Peyer's patch (tissue), 4 donors: ENCODE results near the gene DAPK1. TPM values are rescaled to one million over a fixed set of nuclear protein-coding genes. Genes with fewer than 3 reads are reported as not detected.

ENCODE experiments used
- DNase-seq, 3 donors: peaks; one replicate each; pipeline ENCODE4 v3.0.0-alpha.2; 2017 to 2019
- H3K27ac ChIP-seq, 4 donors: fragments of 200-600 bp; sonication (generic); one replicate each; pipeline ENCODE4 v1.5.1; 2016 to 2019
- H3K27me3 ChIP-seq, 2 donors: fragments of 200-600 bp; sonication (generic); one replicate each; pipeline ENCODE4 v1.5.1; 2019
- H3K36me3 ChIP-seq, 3 donors: fragments of 200-600 bp; sonication (generic); one replicate each; pipeline ENCODE4 v1.5.1; 2016 to 2019
- H3K4me1 ChIP-seq, 4 donors: fragments of 200-600 bp; sonication (generic); one replicate each; pipeline ENCODE4 v1.5.1; 2016 to 2019
- H3K4me3 ChIP-seq, 4 donors: fragments of 200-600 bp; sonication (generic); 1 replicate in 3 of 4; 2 replicates in 1 of 4; pipeline ENCODE4 v1.5.1; 2016 to 2019; ENCODE audit warnings: mild to moderate bottlenecking in 1 of 4
- H3K9me3 ChIP-seq, 4 donors: fragments of 200-600 bp; sonication (generic); one replicate each; pipeline ENCODE4 v1.5.1; 2016 to 2019; ENCODE audit warnings: mild to moderate bottlenecking in 1 of 4
- CTCF ChIP-seq, 6 experiments: fragments of 450-650 bp in 4 of 6; fragments of 200-600 bp in 2 of 6; sonication (generic) in 1 of 6; IDR thresholded peaks; one replicate each; pipeline ENCODE4 v1.5.1; 2017 to 2019; ENCODE audit warnings: antibody characterized with exemption in 6 of 6, mild to moderate bottlenecking in 3 of 6, moderate library complexity in 1 of 6
- POLR2A ChIP-seq, 2 donors: fragments of 450-650 bp; IDR thresholded peaks; one replicate each; pipeline ENCODE4 v1.5.1; 2017; ENCODE audit warnings: antibody characterized with exemption in 2 of 2, mild to moderate bottlenecking in 2 of 2, moderate library complexity in 2 of 2
- total RNA-seq, 4 donors: library from RNA; depleted of rRNA; stranded (reverse); fragments of >200 nt; gene quantifications; one replicate each; pipeline ENCODE4 v1.1.0, GENCODE V29; 2016

The DAPK1 gene
- total RNA-seq: 10 to 100 TPM; 45.4 to 96.4 (median 77.2) TPM

- no peaks in the 10 kb centered on the region for H3K36me3 ChIP-seq
- peak within 1 kb of the TSS; percentile 39 to 82 (median 64) for H3K4me3 ChIP-seq
- no peaks in the 10 kb centered on the region for H3K27me3 ChIP-seq
- peak in 2 of 3 donors; percentile 79 to 89 for DNase-seq
- H3K9me3 ChIP-seq: no peaks in the 10 kb centered on the region
- peaks cover 0 to 9% (median 0%) of the 10 kb centered on the region in 4 donors for H3K4me1 ChIP-seq
- TF ChIP-seq POLR2A (IDR thresholded peaks at IDR 0.05) (peak; percentile 34 to 57), CTCF (IDR thresholded peaks at IDR 0.05) (peak in 3 of 6 experiments; percentile 35 to 49 (median 37))
- H3K27ac ChIP-seq: peak within 1 kb of the TSS; percentile 65 to 78 (median 75)
Observed at GRCh38 chr9:87497604-87498045, at the start of gene DAPK1. Gene DAPK1 (plus strand): TSS chr9:87497867. CDS start chr9:87499078, 1,211 bp downstream.

GRCh38 chr9:87451149-87451548 lies 46.5 kb upstream of the DAPK1 start:
- no peaks in the 10 kb centered on the region for H3K4me1 ChIP-seq
- no peak overlapping the region for H3K4me3 ChIP-seq
- no peaks in the 10 kb centered on the region for H3K36me3 ChIP-seq
- DNase-seq: no peak
- TF ChIP-seq CTCF (IDR thresholded peaks at IDR 0.05): no peak
- no peak for TF ChIP-seq POLR2A (IDR thresholded peaks at IDR 0.05)
- no peaks in the 10 kb centered on the region for H3K27me3 ChIP-seq
- H3K27ac ChIP-seq: no peak overlapping the region
- peaks cover 0 to 3% (median 1%) of the 10 kb centered on the region in 4 donors for H3K9me3 ChIP-seq

- H3K36me3 ChIP-seq: no peaks in the 10 kb centered on the region
Observed at GRCh38 chr9:87455407-87455806, 42.3 kb upstream of the DAPK1 start.

GRCh38 chr9:87461256-87461655 lies 36.4 kb upstream of the DAPK1 start:
- H3K4me3 ChIP-seq: no peak overlapping the region
- no peaks in the 10 kb centered on the region for H3K9me3 ChIP-seq
- no peak overlapping the region for H3K27ac ChIP-seq
- no peaks in the 10 kb centered on the region for H3K4me1 ChIP-seq
- TF ChIP-seq CTCF (IDR thresholded peaks at IDR 0.05): no peak
- no peak for TF ChIP-seq POLR2A (IDR thresholded peaks at IDR 0.05)
- no peaks in the 10 kb centered on the region for H3K27me3 ChIP-seq
- no peak for DNase-seq
- H3K36me3 ChIP-seq: no peaks in the 10 kb centered on the region

More at GRCh38 chr9:87455407-87455806, 42.3 kb upstream of the DAPK1 start:
- DNase-seq: no peak
- Histone ChIP-seq H3K4me3 (no peak overlapping the region), H3K4me1 (no peaks in the 10 kb centered on the region), H3K27ac (no peak overlapping the region), H3K9me3 (peaks cover 0 to 3% (median 1%) of the 10 kb centered on the region in 4 donors), H3K27me3 (no peaks in the 10 kb centered on the region)
- TF ChIP-seq POLR2A (IDR thresholded peaks at IDR 0.05): no peak
- no peak for TF ChIP-seq CTCF (IDR thresholded peaks at IDR 0.05)

- no peaks in the 10 kb centered on the region for H3K9me3 ChIP-seq
- no peaks in the 10 kb centered on the region for H3K27me3 ChIP-seq
- no peak overlapping the region for H3K4me3 ChIP-seq
- no peaks in the 10 kb centered on the region for H3K36me3 ChIP-seq
- H3K4me1 ChIP-seq: no peaks in the 10 kb centered on the region
- DNase-seq: no peak
- H3K27ac ChIP-seq: peak overlapping the region in 1 of 4 donors; percentile 36
- no peak for TF ChIP-seq CTCF (IDR thresholded peaks at IDR 0.05)
- TF ChIP-seq POLR2A (IDR thresholded peaks at IDR 0.05): no peak
Observed at GRCh38 chr9:87464110-87464991, 33.3 kb upstream of the DAPK1 start.
